GM03348 (cell line): ENCODE measurements around the gene CEPT1.
"Not testable (repeated sequence)": the region's sequence is repeated elsewhere in the genome, so short reads cannot be mapped to it uniquely, and the experiment has no call there.

Experiments used
- DNase-seq: peaks from one replicate; pipeline ENCODE4 v3.0.0; 2012; ENCODE audit warnings: low spot score

Gene CEPT1

GRCh38 chr1:111139956-111140679 is at the start of gene CEPT1, which contains the start of gene DRAM2:
Gene CEPT1 (plus strand): TSS chr1:111140223. CDS start chr1:111147715, 7,492 bp downstream.
Gene DRAM2 (minus strand): TSS chr1:111140093. CDS start chr1:111131554, 8,539 bp downstream.
- DNase-seq = peak; percentile 99

GRCh38 chr1:111095421-111095820 is 44.6 kb upstream of the CEPT1 start:
- not testable (repeated sequence) for DNase-seq

DNA sequence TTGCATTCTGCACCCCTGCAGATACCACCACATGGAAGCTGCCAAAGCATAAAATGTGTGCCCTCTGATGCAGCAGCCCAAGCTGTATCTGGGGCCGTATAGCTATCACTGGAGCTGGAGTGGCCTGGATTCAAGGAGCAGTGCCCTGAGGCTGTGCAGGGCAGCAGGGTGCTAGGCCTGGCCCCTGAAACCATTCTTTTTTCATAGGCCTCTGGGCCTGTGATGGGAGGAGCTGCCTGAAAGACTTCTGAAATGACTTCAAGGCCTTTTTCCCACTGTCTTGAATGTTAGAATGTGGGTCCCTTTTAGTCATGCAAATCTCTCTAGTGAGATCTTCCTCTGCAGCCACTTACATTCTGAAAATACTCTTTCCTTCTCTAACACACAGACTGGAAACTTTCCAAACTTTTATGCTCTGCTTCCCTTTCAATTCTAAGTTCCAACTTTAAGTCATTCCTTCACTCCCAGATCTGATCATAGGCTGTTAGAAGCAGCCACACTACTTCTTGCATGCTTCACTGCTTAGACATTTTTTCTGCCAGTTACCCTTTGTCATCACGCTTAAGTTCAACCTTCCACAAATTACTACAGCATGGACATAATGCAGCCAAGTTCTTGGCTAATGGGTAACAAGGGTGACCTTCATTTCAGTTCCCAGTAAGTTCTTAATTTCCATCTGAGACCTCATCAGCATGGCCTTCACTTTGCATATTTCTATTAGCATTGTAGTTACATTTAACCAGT is 42.5 kb upstream of the CEPT1 start:
- DNase-seq = no peak

DNA sequence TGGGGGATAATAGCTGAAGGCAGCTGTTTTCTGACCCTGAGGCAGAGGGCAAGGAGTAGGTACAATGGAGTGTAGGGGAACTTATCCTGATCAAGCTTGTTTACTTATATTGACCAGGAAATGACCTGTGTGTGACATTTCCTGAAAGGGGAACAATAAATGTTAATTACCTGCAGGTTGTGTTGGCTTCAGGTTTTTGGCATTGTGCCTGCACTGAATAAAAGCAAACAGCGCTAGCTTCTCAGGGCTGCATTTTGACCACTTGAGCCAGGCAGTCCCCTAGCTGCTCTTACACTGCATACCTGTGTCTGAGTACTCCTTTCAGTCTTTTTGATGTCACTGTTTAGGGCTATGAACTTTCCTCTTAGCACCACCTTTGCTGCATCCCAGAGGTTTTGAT is 40.7 kb upstream of the CEPT1 start:
- DNase-seq = no peak

- no peak for DNase-seq
These were observed 38.0 kb upstream of the CEPT1 start for GRCh38 chr1:111101854-111102642.

DNA sequence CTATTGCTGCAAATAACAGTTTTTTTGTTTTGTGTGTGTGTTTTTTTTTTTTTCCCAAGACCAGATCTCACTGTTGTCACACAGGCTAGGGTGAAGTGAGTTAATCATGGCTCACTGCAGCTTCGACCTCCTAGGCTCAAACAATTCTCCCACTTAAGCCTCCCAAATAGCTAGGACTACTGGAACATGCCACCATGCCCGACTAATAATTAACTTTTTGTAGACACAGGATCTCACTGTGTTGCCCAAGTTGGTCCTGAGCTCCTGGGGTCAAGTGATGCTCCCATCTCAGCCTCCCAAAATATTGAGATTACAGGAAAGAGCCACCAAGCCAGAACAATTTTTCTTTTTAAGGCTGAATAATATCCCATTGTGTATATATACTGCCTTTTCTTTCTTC is 35.0 kb upstream of the CEPT1 start:
- no peak for DNase-seq

DNA sequence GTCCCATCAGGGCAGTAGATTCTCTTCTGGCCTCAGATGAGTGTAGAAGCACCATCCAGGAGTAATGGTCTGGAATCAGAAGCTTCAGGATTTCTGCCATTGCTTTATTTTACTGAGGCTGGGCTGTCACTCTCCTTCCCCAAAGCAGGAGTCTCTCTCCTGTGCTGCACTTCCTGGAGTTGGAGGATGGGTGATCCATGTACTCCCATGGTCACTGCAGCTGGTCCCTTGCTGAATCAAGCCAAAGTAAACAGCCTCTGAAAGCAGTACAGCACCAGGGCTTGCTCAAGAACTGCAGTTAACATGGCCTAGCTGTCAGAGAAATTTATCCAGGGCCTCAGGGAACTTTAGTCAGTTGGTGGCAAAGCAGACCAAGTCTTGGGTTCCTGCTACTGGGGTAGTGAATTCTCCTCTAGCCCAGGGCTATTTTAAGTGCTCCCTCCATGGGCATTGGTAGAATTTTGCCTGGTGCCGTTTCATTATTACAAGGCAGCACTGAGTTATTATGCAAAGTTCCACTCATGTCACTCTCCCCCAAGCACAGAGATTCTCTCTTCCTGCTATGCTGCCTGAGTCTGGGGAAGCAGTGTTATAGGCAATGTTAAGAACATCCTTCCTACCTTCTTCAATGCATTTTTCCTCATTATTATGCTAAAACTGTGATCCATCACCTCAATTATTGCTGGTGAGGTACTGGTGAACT is 29.7 kb upstream of the CEPT1 start:
- DNase-seq = no peak

DNA sequence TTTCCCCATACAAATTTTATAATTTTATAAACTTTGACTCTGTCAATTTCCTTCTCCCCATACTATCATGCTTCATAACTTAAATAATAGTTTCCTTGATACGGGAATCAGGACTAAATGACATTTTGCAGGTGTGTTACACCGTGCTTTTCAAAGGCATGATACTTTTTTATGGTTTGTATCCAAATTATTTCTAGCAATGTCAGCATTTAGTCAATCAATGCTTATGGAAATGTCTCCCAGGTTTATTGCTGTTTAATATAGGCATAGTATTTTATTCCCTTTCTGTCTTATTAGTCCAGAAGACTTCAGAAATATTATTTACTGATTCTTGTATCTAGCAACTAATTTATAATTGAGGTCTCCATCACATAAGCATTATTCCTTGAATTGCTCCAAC is 23.5 kb upstream of the CEPT1 start:
- DNase-seq = no peak

- DNase-seq = no peak
These were observed 13.7 kb upstream of the CEPT1 start for GRCh38 chr1:111126354-111126753.

DNA sequence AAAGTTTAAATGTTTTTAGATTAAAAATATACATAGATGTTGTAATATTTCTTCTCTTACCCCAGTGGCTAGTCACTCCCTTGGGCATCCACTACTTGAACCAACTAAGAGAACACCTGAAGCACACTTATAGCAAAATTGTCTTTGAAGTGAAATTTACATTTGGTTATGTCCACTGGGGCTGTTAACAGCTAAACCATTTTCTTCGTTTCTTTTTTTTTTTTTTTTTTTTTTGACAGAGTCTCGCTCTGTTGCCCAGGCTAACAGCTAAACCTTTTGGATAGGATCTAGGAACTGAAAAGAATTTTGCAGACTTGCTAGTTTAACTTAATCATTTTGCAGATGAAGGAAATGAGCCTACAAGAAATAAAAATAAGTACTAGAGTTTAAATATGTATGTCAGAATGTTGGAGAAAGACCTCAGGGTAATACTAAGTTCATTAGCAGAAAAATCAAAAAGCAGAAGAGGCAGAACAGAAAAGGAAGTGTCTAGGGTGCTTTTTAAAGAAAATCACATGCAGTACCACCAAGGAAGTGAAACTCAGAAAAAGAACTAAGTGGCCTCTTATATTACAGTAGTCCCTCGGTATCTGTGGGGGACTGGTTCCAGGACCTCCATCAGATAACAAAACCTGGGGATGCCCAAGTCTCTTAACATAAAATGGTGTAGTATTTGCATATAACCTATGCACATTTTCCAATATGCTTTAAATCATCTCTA is 11.9 kb upstream of the CEPT1 start:
- no peak for DNase-seq

- no peak for DNase-seq
These were observed 10.6 kb upstream of the CEPT1 start for GRCh38 chr1:111129376-111129775.

GRCh38 chr1:111131693-111132092 is 8.3 kb upstream of the CEPT1 start:
- DNase-seq = no peak

DNA sequence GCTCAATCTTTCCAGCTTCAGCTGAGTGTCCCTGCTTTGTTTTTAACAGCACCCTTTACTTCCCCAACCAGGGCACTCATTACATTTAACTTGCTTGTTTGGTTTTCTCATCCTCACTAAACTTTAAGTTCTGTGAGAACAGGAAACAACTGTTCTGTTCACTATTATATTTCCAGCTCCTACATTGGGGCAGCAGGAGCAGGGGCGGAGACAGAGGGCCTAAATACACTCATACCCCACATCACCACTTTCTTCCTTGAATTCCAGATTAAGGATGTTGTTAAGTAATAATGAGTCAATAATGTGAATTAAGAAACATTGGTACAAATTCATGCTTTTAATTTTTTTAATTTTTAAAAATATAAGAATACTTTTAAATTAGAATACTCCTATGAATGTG is 6.2 kb upstream of the CEPT1 start:
- no peak for DNase-seq

- DNase-seq = peak; percentile 68
These were observed 583 bp upstream of the CEPT1 start for GRCh38 chr1:111139324-111139955.

DNA sequence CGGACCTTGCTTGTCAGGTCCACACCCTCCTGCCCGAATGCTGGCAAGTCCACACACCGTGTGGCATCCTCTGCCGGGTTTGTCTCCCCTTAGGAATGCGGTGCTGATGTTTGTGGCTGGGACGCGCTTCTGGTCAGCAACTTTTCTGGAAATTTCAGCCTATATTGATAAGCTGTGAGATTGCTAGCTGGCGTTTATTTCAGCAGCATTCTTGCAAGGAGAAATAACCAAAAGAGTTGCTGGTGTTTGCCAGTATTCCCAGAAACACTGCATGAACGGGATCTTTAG is 601 bp downstream of the CEPT1 start:
- peak; percentile 85 for DNase-seq

GRCh38 chr1:111141245-111142220 is 1.5 kb downstream of the CEPT1 start:
- DNase-seq = no peak

DNA sequence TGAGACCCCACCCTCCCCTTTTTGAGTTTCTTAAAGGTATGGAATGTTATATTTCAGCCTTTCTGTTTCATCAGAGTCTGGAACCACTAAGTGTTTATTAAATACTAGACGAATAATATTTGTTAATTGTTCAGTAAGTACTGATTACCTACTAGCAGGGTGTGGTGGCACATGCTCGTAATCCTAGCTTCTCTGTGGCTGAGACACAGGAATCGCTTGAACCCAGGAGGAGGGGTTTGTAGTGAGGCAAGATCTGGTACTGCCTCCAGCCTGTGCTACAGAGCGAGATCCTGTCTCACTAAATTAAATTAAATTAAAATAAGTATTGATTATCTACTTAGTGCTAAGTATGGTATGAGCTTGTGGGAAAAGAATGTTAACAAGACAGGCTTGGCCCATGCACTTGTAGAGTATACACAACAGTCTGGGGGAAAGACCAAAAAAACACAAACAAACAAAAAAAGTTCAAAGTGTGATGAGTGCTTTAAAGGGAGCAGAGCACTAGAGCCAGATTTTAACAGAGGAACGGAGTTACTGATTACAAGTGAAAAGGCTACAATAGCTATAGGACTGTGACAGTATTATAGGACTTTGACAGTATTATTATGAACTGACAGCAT is 2.4 kb downstream of the CEPT1 start:
- no peak for DNase-seq

- DNase-seq = no peak
These were observed 5.5 kb downstream of the CEPT1 start for GRCh38 chr1:111145542-111145941.

GRCh38 chr1:111145963-111146768 is 6.1 kb downstream of the CEPT1 start:
- DNase-seq = no peak
